ENCODE results near the gene SNAPC2.
"Not testable (repeated sequence)": the region's sequence is repeated elsewhere in the genome, so short reads cannot be mapped to it uniquely, and the experiment has no call there.

SNAPC2 gene

DNA sequence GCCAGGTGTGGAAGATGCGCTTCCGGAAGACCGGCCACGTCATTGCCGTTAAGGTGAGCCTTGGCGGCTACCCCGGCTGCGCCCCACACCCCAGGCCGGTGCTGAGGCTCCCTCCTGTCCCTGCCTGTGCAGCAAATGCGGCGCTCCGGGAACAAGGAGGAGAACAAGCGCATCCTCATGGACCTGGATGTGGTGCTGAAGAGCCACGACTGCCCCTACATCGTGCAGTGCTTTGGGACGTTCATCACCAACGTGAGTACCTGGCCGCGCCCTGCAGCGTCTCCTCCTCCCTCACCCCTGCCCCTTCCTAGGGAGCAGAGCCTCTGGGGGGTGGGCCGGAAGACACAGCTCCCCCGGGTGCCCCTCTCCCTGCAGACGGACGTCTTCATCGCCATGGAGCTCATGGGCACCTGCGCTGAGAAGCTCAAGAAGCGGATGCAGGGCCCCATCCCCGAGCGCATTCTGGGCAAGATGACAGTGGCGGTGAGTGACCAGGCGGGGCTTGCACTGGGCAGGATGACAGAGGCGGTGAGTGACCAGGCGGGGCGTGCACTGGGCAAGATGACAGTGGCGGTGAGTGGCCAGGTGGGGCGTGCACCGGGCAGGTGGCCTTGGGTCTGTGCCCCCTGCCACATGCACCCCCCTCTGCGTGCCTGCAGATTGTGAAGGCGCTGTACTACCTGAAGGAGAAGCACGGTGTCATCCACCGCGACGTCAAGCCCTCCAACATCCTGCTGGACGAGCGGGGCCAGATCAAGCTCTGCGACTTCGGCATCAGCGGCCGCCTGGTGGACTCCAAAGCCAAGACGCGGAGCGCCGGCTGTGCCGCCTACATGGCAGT, 9.6 kb upstream of the SNAPC2 start:
- H3K4me3 ChIP-seq (ENCODE audit: low read length), result no peak overlapping the region
- no peak for TF ChIP-seq ZNF274 (IDR thresholded peaks at IDR 0.05; ENCODE audit: low read depth, low read length)

- H3K4me3 ChIP-seq (ENCODE audit: low read length), result no peak overlapping the region
- TF ChIP-seq ZNF274 (IDR thresholded peaks at IDR 0.05; ENCODE audit: low read depth, low read length), result no peak
Observed at GRCh38 chr19:7911508-7912143, 8.5 kb upstream of the SNAPC2 start.

DNA sequence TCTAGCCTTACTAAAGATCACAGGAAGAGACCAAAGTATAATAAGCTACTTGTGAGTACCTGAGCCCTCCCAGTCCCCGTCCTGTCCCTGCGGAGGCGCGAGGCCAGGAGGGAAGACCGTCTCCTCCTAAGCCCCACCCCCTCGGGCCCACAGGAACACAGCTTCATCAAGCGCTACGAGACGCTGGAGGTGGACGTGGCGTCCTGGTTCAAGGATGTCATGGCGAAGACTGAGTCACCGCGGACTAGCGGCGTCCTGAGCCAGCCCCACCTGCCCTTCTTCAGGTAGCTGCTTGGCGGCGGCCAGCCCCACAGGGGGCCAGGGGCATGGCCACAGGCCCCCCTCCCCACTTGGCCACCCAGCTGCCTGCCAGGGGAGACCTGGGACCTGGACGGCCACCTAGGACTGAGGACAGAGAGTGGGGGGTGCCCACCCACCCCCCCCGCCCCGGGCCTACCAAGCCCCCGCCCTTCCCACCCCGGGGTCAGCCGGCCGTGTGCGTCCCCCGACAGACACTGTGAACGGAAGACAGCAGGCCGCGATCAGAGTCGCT, 7.9 kb upstream of the SNAPC2 start:
- no peak for TF ChIP-seq ZNF274 (IDR thresholded peaks at IDR 0.05; ENCODE audit: low read depth, low read length)

GRCh38 chr19:7912697-7913564, 7.2 kb upstream of the SNAPC2 start:
- TF ChIP-seq ZNF274 (IDR thresholded peaks at IDR 0.05; ENCODE audit: low read depth, low read length), result no peak
- no peak overlapping the region for H3K4me3 ChIP-seq (ENCODE audit: low read length)

More for the DNA sequence above, 7.9 kb upstream of the SNAPC2 start:
- no peak overlapping the region for H3K4me3 ChIP-seq (ENCODE audit: low read length)

DNA sequence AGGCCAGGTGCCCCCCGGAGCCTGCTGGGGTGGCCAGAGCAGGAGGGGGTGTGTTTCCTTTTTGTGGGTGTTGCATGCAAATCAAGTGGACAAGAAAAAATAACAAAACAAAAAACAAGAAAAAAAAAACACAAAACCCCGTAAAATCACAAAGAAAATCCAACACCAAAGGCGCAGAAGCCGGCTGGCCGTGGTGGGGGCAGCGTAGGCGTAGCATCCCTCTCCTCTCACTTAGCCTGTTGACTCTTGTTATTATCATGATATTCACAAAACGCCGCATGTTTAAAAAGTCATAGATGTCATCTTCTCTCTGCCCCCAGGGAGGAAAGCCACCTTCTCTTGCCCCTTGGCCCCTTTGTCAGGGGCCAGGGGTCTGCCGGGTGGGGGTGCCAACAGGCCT, 6.5 kb upstream of the SNAPC2 start:
- no peak for TF ChIP-seq ZNF274 (IDR thresholded peaks at IDR 0.05; ENCODE audit: low read depth, low read length)
- no peak overlapping the region for H3K4me3 ChIP-seq (ENCODE audit: low read length)

- no peak for TF ChIP-seq ZNF274 (IDR thresholded peaks at IDR 0.05; ENCODE audit: low read depth, low read length)
- H3K4me3 ChIP-seq (ENCODE audit: low read length), result no peak overlapping the region
Observed at GRCh38 chr19:7914099-7914498, 6.0 kb upstream of the SNAPC2 start.

GRCh38 chr19:7914598-7915045, 5.5 kb upstream of the SNAPC2 start, which contains the start of gene TGFBR3L:
Gene TGFBR3L, plus strand, starts transcription at chr19:7914830.
- no peak for TF ChIP-seq ZNF274 (IDR thresholded peaks at IDR 0.05; ENCODE audit: low read depth, low read length)
- no peak within 1 kb of the TSS for H3K4me3 ChIP-seq (ENCODE audit: low read length)

GRCh38 chr19:7915250-7916102, 4.7 kb upstream of the SNAPC2 start:
- no peak overlapping the region; the same call in 1 of the 2 replicates for H3K4me3 ChIP-seq (ENCODE audit: low read length)
- TF ChIP-seq ZNF274 (IDR thresholded peaks at IDR 0.05; ENCODE audit: low read depth, low read length), result no peak

DNA sequence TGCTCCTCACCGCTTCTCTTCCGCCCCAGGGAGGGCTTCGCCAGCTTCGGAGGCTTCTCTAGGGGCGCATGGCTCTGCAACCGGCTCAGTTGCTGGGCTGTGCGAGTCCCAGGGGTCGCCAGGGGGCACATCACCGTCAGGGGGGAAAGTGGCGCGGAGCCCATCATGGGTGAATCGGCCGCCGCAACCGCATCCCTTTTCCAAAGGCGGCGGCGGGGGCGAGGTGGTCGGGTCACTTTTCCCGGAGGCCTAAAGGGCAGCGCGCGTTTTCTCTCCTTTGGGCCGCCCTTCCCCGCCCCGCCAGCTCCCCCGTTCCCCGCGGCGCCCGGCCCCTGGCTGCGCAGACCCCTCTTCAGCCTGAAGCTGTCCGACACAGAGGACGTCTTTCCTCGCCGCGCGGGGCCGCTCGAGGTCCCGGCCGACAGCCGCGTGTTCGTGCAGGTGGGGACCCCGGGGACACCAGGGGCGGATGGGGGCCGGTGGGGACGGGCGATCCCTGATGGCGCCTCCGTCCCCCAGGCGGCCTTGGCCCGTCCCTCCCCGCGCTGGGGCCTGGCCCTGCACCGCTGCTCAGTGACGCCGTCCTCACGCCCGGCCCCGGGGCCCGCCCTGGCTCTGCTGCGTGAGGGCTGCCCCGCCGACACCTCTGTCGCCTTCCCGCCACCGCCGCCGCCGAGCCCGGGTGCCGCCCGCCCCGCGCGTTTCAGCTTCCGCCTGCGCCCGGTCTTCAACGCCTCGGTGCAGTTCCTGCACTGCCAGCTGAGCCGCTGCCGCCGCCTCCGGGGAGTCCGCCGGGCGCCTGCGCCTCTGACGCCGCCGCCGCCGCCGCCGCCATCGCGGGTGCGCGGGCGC, 3.8 kb upstream of the SNAPC2 start:
- no peak overlapping the region; the same call in 1 of the 2 replicates for H3K4me3 ChIP-seq (ENCODE audit: low read length)
- no peak for TF ChIP-seq ZNF274 (IDR thresholded peaks at IDR 0.05; ENCODE audit: low read depth, low read length)

GRCh38 chr19:7916955-7917266, 3.2 kb upstream of the SNAPC2 start:
- H3K4me3 ChIP-seq (ENCODE audit: low read length), result no peak overlapping the region
- no peak for TF ChIP-seq ZNF274 (IDR thresholded peaks at IDR 0.05; ENCODE audit: low read depth, low read length)

- no peak for TF ChIP-seq ZNF274 (IDR thresholded peaks at IDR 0.05; ENCODE audit: low read depth, low read length)
- no peak overlapping the region for H3K4me3 ChIP-seq (ENCODE audit: low read length)
Observed at GRCh38 chr19:7917267-7918061, 2.7 kb upstream of the SNAPC2 start.

DNA sequence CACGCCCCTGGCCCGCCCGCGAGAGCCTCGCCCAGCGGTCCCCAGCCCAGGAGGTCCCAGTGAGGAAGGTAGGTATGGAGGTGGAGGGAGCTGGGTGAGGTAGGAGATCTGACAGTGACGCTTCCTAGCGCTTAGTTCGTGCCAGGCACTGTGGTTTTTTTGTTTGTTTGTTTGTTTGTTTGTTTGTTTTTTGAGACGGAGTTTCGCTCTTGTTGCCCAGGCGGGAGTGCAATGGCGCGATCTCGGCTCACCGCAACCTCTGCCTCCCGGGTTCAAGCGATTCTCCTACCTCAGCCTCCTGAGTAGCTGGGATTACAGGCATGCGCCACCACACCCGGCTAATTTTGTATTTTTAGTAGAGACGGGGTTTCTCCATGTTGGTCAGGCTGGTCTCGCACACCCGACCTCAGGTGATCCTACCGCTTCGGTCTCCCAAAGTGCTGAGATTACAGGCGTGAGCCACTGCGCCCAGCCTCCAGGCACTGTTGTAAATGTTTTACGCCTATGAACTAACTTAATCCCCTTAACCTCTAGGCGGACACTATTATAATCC, 2.0 kb upstream of the SNAPC2 start:
- not testable (repeated sequence) for H3K4me3 ChIP-seq (ENCODE audit: low read length)
